ENCODE measurements around the gene MYH11.
"Not testable (repeated sequence)": the region's sequence is repeated elsewhere in the genome, so short reads cannot be mapped to it uniquely, and the experiment has no call there.

Gene MYH11

DNA sequence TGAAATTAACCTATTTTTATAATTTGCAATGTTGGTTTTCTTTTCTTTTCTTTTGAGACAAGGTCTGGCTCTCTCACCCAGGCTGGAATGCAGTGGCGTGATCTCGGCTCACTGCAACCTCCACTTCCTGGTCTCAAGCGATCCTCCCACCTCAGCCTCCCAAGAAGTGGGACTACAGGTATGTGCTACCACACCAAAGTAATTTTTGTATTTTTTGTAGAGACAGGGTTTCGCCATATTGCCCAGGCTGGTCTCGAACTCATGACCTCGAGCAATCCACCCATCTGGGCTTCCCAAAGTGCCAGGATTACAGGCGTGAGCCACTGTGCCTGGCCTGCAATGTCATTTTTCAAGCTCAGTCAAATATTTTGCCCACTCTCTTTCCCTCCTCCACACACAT, 36.0 kb downstream of the MYH11 start:
- no peak for DNase-seq (ENCODE audit: low read depth, low spot score)
- H3K4me3 ChIP-seq (ENCODE audit: low read depth, low read length) = no peak overlapping the region
- in situ Hi-C loops (cut with HindIII; ENCODE audit: low sequenced_read_pairs) = no loop called here
- TF ChIP-seq, protein P1, sequence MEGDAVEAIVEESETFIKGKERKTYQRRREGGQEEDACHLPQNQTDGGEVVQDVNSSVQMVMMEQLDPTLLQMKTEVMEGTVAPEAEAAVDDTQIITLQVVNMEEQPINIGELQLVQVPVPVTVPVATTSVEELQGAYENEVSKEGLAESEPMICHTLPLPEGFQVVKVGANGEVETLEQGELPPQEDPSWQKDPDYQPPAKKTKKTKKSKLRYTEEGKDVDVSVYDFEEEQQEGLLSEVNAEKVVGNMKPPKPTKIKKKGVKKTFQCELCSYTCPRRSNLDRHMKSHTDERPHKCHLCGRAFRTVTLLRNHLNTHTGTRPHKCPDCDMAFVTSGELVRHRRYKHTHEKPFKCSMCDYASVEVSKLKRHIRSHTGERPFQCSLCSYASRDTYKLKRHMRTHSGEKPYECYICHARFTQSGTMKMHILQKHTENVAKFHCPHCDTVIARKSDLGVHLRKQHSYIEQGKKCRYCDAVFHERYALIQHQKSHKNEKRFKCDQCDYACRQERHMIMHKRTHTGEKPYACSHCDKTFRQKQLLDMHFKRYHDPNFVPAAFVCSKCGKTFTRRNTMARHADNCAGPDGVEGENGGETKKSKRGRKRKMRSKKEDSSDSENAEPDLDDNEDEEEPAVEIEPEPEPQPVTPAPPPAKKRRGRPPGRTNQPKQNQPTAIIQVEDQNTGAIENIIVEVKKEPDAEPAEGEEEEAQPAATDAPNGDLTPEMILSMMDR (IDR thresholded peaks at IDR 0.05; ENCODE audit: low read depth, low read length) = no peak

DNA sequence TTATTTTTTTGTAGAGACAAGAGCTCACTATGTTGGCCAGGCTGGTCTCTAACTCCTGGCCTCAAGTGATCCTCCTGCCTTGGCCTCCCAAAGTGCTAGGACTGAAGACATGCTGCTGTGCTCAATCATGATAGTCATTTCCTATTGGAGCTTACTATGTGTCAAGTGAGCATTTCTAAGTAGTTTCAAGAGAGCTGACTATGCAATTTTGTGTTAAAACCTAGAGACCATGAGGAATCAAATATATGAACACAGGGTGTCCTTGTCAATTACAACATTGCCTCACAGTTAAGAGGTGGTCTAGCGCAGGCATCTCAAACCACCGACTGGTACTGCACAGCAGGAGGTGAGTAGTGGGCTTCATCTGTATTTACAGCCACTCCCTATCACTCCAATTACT, 37.8 kb downstream of the MYH11 start:
- TF ChIP-seq, protein P1 (IDR thresholded peaks at IDR 0.05; ENCODE audit: low read depth, low read length) = no peak

DNA sequence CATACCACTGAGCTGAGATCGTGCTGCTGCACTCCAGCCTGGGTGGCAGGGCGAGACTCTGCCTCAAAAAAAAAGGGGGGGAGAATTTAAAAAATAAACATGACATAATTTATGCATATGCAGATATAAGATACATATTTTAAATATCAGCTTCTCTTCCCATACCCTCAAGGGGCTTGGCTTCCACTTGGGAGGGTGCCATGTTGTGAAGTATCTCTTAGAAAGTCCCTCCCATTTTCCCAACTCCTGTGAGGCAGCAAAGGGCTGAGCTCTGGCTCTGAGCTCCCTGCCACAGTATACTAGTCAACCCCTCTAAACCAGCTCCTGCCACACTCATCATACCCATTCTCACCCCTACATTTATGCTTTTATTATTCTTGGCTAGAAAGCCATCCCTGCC, 39.4 kb downstream of the MYH11 start:
- H3K4me3 ChIP-seq (ENCODE audit: low read depth, low read length) = no peak overlapping the region
- TF ChIP-seq, protein P1 (IDR thresholded peaks at IDR 0.05; ENCODE audit: low read depth, low read length) = no peak
- DNase-seq (ENCODE audit: low read depth, low spot score) = no peak
- in situ Hi-C loops (cut with HindIII; ENCODE audit: low sequenced_read_pairs) = no loop called here

More for the DNA sequence above, 37.8 kb downstream of the MYH11 start:
- no peak overlapping the region for H3K4me3 ChIP-seq (ENCODE audit: low read depth, low read length)
- in situ Hi-C loops (cut with HindIII; ENCODE audit: low sequenced_read_pairs) = no loop called here
- no peak for DNase-seq (ENCODE audit: low read depth, low spot score)

DNA sequence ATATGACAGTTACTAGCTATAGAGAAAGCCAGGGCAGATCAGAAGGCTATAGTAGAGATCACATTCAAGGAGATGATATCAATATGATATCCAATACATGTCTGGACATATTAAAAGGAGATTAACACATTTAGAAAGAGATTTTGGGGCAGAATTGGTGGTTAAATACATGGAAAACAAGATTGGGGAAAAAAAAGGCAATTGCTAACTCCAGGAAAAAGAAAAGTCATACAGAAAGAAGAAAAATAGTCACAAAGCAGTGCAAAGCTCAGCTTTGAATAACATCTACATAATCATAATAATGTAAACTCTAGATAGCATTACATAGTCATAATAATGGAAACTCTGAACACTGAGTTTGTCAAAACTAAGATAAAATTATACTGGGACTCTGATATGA, 40.6 kb downstream of the MYH11 start:
- TF ChIP-seq, protein P1 (IDR thresholded peaks at IDR 0.05; ENCODE audit: low read depth, low read length) = no peak
- no peak overlapping the region for H3K4me3 ChIP-seq (ENCODE audit: low read depth, low read length)
- DNase-seq (ENCODE audit: low read depth, low spot score) = no peak
- in situ Hi-C loops (cut with HindIII; ENCODE audit: low sequenced_read_pairs) = no loop called here

DNA sequence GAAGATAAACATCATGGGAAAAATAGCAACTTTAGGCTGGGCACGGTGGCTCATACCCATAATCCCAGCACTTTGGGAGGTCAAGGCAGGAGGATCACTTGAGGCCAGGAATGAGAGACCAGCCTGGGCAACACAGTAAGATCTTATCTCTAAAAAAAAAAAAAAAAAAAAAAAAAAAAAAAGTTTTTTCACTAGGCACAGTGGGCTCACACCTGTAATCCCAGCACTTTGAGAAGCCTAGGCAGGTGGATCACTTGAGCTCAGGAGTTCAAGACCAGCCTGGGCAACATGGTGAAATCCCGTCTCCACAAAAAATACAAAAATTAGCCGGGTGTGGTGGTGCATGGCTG, 44.5 kb downstream of the MYH11 start:
- DNase-seq (ENCODE audit: low read depth, low spot score); H3K4me3 ChIP-seq (ENCODE audit: low read depth, low read length); in situ Hi-C loops (cut with HindIII; ENCODE audit: low sequenced_read_pairs): not testable (repeated sequence)

DNA sequence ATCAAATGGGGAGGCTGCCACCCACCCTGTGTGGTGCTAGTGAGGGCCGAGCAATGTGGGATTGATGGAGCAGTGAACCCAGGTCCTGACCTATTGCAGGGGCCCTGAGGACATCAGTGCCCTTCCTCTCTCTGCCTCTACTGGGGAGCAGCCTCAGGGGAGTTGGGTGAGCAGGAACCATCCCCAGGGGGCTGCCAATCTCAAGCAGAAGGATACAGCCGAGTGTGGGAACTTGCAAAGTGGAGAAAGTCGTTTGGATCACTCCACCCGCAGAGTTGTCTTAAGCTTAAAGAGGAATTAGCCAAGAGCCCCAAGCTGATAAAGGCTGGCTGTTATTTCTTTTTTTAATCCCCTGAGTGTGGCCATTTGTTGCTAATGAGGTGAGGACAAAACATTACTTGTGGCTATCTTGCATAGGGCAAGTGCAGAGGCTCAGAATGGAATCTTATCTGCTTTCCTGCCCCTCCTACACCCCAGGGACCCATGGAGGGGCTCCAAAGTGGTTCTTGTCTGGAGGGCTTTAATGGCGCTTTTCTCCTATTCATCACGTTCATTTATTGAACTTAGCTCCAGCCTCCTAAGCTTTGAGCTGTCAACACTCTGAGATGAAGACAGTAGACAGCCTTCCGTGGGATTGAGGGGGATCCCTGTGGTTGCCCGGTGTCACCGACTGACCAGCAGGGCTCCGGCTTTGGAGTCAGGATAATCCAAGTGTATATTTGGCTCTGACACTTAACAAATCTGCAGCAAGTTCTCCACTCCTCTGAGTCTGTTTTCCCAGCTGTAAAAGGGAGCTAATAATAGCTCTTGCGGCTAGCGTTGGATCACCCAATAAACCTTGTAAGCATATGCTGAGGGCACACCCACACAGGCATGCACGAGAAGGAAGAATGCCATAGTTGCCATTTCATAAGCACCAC, 45.1 kb downstream of the MYH11 start:
- DNase-seq (ENCODE audit: low read depth, low spot score) = peak; percentile 76
- in situ Hi-C loops (cut with HindIII; ENCODE audit: low sequenced_read_pairs) = no loop called here
- TF ChIP-seq, protein P1 (IDR thresholded peaks at IDR 0.05; ENCODE audit: low read depth, low read length) = no peak
- H3K4me3 ChIP-seq (ENCODE audit: low read depth, low read length) = no peak overlapping the region

DNA sequence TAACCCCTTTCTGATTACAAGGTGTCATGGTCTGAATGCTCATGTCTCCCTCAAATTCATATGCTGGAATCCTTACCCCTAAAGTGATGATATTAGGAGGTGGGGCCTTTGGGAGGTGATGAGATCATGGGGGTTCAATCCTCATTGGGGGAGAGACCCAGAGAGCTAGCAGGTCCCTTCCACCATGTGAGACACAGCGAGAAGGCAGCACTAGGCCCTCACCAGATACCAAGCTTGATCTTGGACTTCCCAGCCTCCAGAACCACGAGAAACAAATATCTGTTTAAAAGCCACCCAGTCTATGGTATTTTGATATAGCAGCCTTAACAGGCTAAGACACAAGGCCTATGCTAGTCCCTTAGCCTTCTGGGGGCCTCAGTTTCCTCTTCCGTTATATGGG, 45.9 kb downstream of the MYH11 start:
- TF ChIP-seq, protein P1 (IDR thresholded peaks at IDR 0.05; ENCODE audit: low read depth, low read length) = no peak

More for the DNA sequence above, 45.9 kb downstream of the MYH11 start:
- DNase-seq (ENCODE audit: low read depth, low spot score) = no peak
- H3K4me3 ChIP-seq (ENCODE audit: low read depth, low read length) = no peak overlapping the region
- in situ Hi-C loops (cut with HindIII; ENCODE audit: low sequenced_read_pairs) = no loop called here

Measured in astrocyte of the spinal cord (primary cell).